H1 (cell line): Measurements from ENCODE around the gene MCM5. TPM values are rescaled to one million over a fixed set of nuclear protein-coding genes. Genes with fewer than 3 reads are reported as not detected.

Experiments used
- EZH2 ChIP-seq: fragments of 200-600 bp; sonication (generic); IDR thresholded peaks from 2 replicates; pipeline ENCODE4 v1.7.1; 2012; ENCODE audit warnings: low read depth, mild to moderate bottlenecking, moderate library complexity, low read length, inconsistent platforms; ENCODE audit not compliant: severe bottlenecking
- KDM4A ChIP-seq: IDR thresholded peaks from one replicate; pipeline ENCODE4 v1.7.1; 2012; ENCODE audit warnings: low read depth, mild to moderate bottlenecking, moderate library complexity, low read length, inconsistent platforms; ENCODE audit not compliant: severe bottlenecking
- MAFK ChIP-seq: IDR thresholded peaks from 2 replicates; pipeline ENCODE4 v1.6.1; 2012; ENCODE audit warnings: low read depth, mild to moderate bottlenecking, improper control_type of control experiment, low read length
- SIRT6 ChIP-seq: IDR thresholded peaks from one replicate; pipeline ENCODE4 v1.7.1; 2012; ENCODE audit warnings: low read length, inconsistent platforms
- polyA plus RNA-seq, 7 experiments: library from polyadenylated mRNA; depleted of rRNA in 3 of 7; stranded (reverse) in 5 of 7; unstranded in 2 of 7; fragments of >200 nt in 5 of 7; fragments of 200-250 nt in 2 of 7; gene quantifications; 1 replicate in 5 of 7; 2 replicates in 1 of 7; 4 replicates in 1 of 7; pipeline versions ENCODE4 v1.2.1 to v1.2.3, GENCODE V29; 2011 to 2013; ENCODE audit warnings: missing spikeins in 2 of 7, mixed read lengths in 2 of 7
- total RNA-seq: library from RNA; stranded (reverse); fragmentation: NEBNext Ultra II Directional; extraction: Animal tissue kit (Norgen Biotek cat#: 25700); gene quantifications from 2 replicates; pipeline ENCODE4 v1.2.1, GENCODE V29; 2021
- TF ChIP-seq, protein P1 (sequence below): IDR thresholded peaks from 2 replicates; pipeline ENCODE4 v1.6.1; 2012; ENCODE audit warnings: inconsistent platforms

The MCM5 gene
- total and polyA plus RNA-seq, 2 of the 8 experiments (the other 6 are each of a cell fraction or from before 2014, with no cell fraction given): 210 to 305 TPM

DNA sequence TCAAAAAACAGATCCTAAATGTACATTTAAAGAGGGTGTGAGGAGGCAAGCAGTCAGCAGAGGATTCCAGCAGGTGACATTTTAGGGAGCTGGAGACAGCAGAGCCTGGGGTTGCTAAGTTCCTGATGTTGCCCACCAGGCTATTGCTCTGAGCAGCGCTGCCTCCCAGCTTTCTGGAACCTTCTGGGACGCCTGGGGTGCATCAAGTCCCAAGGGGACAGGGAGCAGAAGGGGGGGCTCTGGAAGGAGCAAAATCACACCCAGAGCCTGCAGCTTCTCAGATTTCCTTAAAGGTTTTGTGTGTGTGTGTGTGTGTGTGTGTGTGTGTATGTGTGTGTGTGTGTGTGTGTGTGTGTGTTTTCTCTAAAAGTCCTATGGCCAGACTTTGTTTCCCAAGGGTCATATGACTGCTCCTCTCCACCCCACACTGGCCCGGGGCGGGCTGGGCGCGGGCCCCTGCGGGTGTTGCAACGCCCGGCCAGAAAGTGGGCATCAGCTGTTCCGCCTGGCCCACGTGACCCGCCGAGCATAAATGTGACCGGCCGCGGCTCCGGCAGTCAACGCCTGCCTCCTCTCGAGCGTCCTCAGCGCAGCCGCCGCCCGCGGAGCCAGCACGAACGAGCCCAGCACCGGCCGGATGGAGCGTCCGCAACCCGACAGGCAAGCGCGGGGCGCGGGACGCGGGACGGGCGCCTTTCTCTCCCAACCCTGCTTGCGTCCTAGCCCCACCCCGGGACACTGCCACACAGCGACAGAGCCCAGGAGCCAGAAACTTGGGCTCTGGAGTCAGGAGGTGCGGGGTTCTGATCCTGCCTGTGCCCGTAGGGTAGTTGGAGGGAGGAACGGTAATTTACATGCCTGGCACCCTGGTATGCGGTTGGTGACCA is 19.2 kb upstream of the MCM5 start, which contains the start of gene HMOX1 (continued):
- TF ChIP-seq KDM4A (no peak), MAFK (no peak), EZH2 (no peak), SIRT6 (no peak)
- TF ChIP-seq, protein P1, sequence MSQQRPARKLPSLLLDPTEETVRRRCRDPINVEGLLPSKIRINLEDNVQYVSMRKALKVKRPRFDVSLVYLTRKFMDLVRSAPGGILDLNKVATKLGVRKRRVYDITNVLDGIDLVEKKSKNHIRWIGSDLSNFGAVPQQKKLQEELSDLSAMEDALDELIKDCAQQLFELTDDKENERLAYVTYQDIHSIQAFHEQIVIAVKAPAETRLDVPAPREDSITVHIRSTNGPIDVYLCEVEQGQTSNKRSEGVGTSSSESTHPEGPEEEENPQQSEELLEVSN: peak; percentile 59
